Measurements from ENCODE around the gene LYAR. TPM values are rescaled to one million over a fixed set of nuclear protein-coding genes. Genes with fewer than 3 reads are reported as not detected.
A peak's percentile ranks its signal among the peaks of the same experiment; 100 is the strongest.
"Not testable (repeated sequence)": the region's sequence is repeated elsewhere in the genome, so short reads cannot be mapped to it uniquely, and the experiment has no call there.

LYAR gene
- total RNA-seq, 4 donors from 2014 or later, result 12.2 to 18.4 (median 13.3) TPM

GRCh38 chr4:4268776-4269175, 21.2 kb downstream of the LYAR start:
- H3K27ac ChIP-seq (replicated peaks in 1 of 4), result no peak overlapping the region
- H3K9me3 ChIP-seq, result no peaks in the 10 kb centered on the region
- WGBS, result 86% methylated on average over 1 of the region's 1 CpG
- H3K4me3 ChIP-seq, result no peak overlapping the region
- H3K36me3 ChIP-seq, result peaks cover 36 to 68% (median 45%) of the 10 kb centered on the region in 4 donors
- DNase-seq (ENCODE audit: extremely low spot score), result no peak
- no peaks in the 10 kb centered on the region for H3K27me3 ChIP-seq
- H3K4me1 ChIP-seq, result no peaks in the 10 kb centered on the region
- intact Hi-C loops (cut with DNase I), result no loop called here
- no peak for TF ChIP-seq POLR2A (IDR thresholded peaks at IDR 0.05; ENCODE audit: low read depth)
- no peak for TF ChIP-seq POLR2AphosphoS5 (IDR thresholded peaks at IDR 0.05)
- TF ChIP-seq CTCF (IDR thresholded peaks at IDR 0.05), result no peak
- TF ChIP-seq EP300 (IDR thresholded peaks at IDR 0.05), result no peak

GRCh38 chr4:4267981-4268380, 22.0 kb downstream of the LYAR start:
- WGBS, result 88% methylated on average over 5 of the region's 5 CpGs
- Histone ChIP-seq H3K9me3 (no peaks in the 10 kb centered on the region), H3K27ac (replicated peaks in 1 of 4) (no peak overlapping the region), H3K36me3 (peaks cover 28 to 60% (median 37%) of the 10 kb centered on the region in 4 donors), H3K27me3 (no peaks in the 10 kb centered on the region), H3K4me1 (no peaks in the 10 kb centered on the region), H3K4me3 (no peak overlapping the region)
- intact Hi-C loops (cut with DNase I), result no loop called here
- no peak for DNase-seq (ENCODE audit: extremely low spot score)
- TF ChIP-seq POLR2AphosphoS5 (IDR thresholded peaks at IDR 0.05) (no peak), EP300 (IDR thresholded peaks at IDR 0.05) (no peak), POLR2A (IDR thresholded peaks at IDR 0.05; ENCODE audit: low read depth) (no peak), CTCF (IDR thresholded peaks at IDR 0.05) (no peak)

- no peak for TF ChIP-seq EP300 (IDR thresholded peaks at IDR 0.05)
- TF ChIP-seq CTCF (IDR thresholded peaks at IDR 0.05), result peak in 1 of 3 experiments; percentile 9
- TF ChIP-seq POLR2A (IDR thresholded peaks at IDR 0.05; ENCODE audit: low read depth), result no peak
- no peak for DNase-seq (ENCODE audit: extremely low spot score)
- WGBS, result 82% methylated on average over 6 of the region's 6 CpGs
- Histone ChIP-seq H3K36me3 (no peaks in the 10 kb centered on the region), H3K27ac (replicated peaks in 1 of 4) (no peak overlapping the region), H3K4me1 (no peaks in the 10 kb centered on the region), H3K9me3 (no peaks in the 10 kb centered on the region), H3K27me3 (peaks cover 0 to under 1% (median 0%) of the 10 kb centered on the region in 4 donors), H3K4me3 (no peak overlapping the region)
- intact Hi-C loops (cut with DNase I), result loop anchor here (5.0 kb wide), 1 partner anchor 602 kb away; no protein-coding TSS in a partner anchor
These were observed 29.7 kb downstream of the LYAR start for GRCh38 chr4:4260185-4260751.

GRCh38 chr4:4259484-4260100, 30.4 kb downstream of the LYAR start:
- Histone ChIP-seq H3K4me3 (no peak overlapping the region), H3K27ac (replicated peaks in 1 of 4) (no peak overlapping the region), H3K4me1 (no peaks in the 10 kb centered on the region), H3K9me3 (no peaks in the 10 kb centered on the region), H3K27me3 (peaks cover 0 to 5% (median 0%) of the 10 kb centered on the region in 4 donors), H3K36me3 (no peaks in the 10 kb centered on the region)
- TF ChIP-seq POLR2A (IDR thresholded peaks at IDR 0.05; ENCODE audit: low read depth) (no peak), CTCF (IDR thresholded peaks at IDR 0.05) (no peak), EP300 (IDR thresholded peaks at IDR 0.05) (no peak), POLR2AphosphoS5 (IDR thresholded peaks at IDR 0.05) (no peak)
- 46% methylated on average over 9 of the region's 9 CpGs for WGBS
- DNase-seq (ENCODE audit: extremely low spot score), result no peak
- intact Hi-C loops (cut with DNase I), result loop anchor here (5.0 kb wide), 1 partner anchor 603 kb away; no protein-coding TSS in a partner anchor

GRCh38 chr4:4257705-4258104, 32.2 kb downstream of the LYAR start:
- H3K27ac ChIP-seq (replicated peaks in 1 of 4); H3K27me3 ChIP-seq; H3K4me3 ChIP-seq; intact Hi-C loops (cut with DNase I); H3K4me1 ChIP-seq; H3K36me3 ChIP-seq; DNase-seq (ENCODE audit: extremely low spot score); H3K9me3 ChIP-seq: not testable (repeated sequence)
- 87% methylated on average over 3 of the region's 3 CpGs for WGBS

Measured in esophagus muscularis mucosa (tissue), 4 donors.